Hepatocyte (in vitro differentiated cells): ENCODE results near the gene ZNF605.

Experiments used
- EZH2phosphoT487 ChIP-seq: fragments of 200-600 bp; sonication (generic); IDR thresholded peaks from one replicate; pipeline ENCODE4 v1.6.1; 2018; ENCODE audit warnings: antibody characterized with exemption, mild to moderate bottlenecking, low read depth, moderate library complexity; ENCODE audit not compliant: unreplicated experiment, severe bottlenecking
- TF ChIP-seq, protein P1 (sequence below): fragments of 200-600 bp; sonication (generic); IDR thresholded peaks from 2 replicates; pipeline ENCODE4 v1.5.1; 2016; ENCODE audit warnings: antibody characterized with exemption, mild to moderate bottlenecking; ENCODE audit not compliant: poor library complexity

DNA sequence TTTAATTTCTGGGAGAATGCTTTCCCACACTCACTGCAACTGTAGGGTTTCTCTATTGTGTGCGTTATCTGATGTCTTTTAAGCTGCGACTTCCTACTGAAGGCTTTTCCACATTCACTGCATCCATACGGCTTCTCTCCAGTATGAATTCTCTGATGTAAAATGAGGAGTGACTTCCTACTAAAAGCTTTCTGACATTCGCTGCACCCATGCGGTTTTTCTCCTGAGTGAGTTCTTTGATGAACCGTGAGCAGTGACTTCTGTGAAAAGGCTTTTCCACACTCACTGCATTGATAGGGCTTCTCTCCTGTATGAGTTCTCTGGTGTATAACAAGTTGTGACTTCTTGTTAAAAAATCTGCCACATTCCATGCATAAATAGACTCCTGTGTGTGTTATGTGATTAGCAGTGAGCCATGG is 29.7 kb downstream of the ZNF605 start:
- TF ChIP-seq, protein P1, sequence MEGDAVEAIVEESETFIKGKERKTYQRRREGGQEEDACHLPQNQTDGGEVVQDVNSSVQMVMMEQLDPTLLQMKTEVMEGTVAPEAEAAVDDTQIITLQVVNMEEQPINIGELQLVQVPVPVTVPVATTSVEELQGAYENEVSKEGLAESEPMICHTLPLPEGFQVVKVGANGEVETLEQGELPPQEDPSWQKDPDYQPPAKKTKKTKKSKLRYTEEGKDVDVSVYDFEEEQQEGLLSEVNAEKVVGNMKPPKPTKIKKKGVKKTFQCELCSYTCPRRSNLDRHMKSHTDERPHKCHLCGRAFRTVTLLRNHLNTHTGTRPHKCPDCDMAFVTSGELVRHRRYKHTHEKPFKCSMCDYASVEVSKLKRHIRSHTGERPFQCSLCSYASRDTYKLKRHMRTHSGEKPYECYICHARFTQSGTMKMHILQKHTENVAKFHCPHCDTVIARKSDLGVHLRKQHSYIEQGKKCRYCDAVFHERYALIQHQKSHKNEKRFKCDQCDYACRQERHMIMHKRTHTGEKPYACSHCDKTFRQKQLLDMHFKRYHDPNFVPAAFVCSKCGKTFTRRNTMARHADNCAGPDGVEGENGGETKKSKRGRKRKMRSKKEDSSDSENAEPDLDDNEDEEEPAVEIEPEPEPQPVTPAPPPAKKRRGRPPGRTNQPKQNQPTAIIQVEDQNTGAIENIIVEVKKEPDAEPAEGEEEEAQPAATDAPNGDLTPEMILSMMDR, result no peak
- TF ChIP-seq EZH2phosphoT487, result no peak
